HT-29 (cell line): ENCODE data around the gene TRIM46. TPM values are rescaled to one million over a fixed set of nuclear protein-coding genes. Genes with fewer than 3 reads are reported as not detected.
"Not testable (repeated sequence)": the region's sequence is repeated elsewhere in the genome, so short reads cannot be mapped to it uniquely, and the experiment has no call there.

Experiments
- DNase-seq: peaks from one replicate; pipeline ENCODE4 v3.0.0-alpha.2; 2015; ENCODE audit warnings: low spot score
- total RNA-seq: library from RNA; depleted of rRNA; stranded (reverse); fragments of >200 nt; shearing (Covaris generic); gene quantifications from 2 replicates; pipeline ENCODE4 v1.2.3, GENCODE V29; 2014

TRIM46 gene
- total RNA-seq, 1 experiment from 2014 or later, result not detected

- peak; percentile 26 for DNase-seq
Observed at GRCh38 chr1:155136748-155137147, 36.9 kb upstream of the TRIM46 start.

DNA sequence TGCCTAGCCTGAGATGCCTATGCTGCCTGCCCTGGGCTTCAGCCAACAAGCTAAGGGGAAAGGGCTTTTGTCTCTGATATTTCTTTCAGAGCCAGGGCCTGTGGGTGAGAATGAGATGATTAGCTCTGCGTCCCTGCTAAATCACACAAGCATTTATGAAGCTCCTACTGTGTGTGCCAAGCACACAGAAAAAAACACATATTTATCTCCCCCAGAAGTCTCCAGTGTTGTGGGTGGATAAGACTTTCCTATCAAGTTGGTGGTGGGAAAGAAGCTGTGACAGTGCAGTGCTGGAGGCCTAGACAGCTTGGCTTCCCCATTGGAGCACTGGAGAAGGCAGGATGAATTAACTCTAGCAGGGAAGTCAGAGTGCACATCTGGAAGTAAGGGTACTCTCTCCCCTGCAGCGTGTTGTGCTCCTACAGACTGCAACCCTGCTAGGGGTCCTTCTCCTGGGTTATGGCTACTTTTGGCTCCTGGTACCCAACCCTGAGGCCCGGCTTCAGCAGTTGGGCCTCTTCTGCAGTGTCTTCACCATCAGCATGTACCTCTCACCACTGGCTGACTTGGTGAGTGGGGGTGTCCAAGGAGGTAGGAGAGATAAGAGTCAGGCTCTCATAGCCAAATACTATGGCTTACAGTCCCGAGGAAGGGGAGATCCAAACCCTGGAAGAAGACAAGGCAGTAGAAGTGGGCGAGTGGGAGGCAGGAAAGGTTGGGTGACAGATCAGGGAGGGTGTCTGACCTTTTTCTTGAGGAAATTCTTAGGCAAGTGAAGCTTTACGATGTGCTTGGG lies 36.3 kb upstream of the TRIM46 start:
- DNase-seq, result no peak

- DNase-seq, result peak; percentile 88
Observed at GRCh38 chr1:155139895-155140629, 33.6 kb upstream of the TRIM46 start, which contains the start of gene DPM3. TSS of gene DPM3 (minus strand) at chr1:155140531. CDS start at chr1:155140240, 291 bp downstream.

- no peak for DNase-seq
Observed at GRCh38 chr1:155140630-155140953, 33.1 kb upstream of the TRIM46 start.

DNA sequence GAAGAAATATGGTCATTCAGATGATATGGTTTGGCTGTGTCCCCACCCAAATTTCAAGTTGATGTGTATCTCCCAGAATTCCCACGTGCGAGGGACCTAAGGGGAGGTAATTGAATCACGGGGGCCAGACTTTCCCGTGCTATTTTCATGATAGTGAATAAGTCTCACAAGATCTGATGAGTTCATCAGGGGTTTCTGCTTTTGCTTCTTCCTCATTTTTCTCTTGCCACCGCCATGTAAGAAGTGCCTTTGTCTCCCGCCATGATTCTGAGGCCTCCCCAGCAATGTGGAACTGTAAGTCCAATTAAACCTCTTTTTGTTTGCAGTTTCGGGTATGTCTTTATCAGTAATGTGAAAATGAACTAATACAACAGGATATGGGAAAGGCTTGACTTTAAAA lies 31.9 kb upstream of the TRIM46 start:
- DNase-seq, result no peak

DNA sequence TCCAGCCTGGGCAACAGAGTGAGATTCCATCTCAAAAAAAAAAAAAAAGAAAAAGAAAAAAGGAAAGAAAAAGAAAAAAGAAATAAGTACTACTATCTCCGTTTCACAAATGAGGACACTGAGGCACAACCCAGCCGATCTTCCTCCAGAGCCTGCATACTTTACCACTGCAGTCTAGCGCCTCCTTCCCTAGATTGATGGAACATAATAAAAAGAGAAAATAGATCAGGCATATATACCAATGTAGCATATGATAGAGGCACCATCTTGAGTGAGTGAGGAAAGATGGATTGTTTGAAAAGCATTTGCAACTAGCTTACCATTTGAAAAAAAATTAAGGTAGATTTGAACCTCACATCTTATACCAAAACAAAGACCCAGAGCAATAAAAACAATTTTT lies 28.2 kb upstream of the TRIM46 start:
- DNase-seq, result no peak

DNA sequence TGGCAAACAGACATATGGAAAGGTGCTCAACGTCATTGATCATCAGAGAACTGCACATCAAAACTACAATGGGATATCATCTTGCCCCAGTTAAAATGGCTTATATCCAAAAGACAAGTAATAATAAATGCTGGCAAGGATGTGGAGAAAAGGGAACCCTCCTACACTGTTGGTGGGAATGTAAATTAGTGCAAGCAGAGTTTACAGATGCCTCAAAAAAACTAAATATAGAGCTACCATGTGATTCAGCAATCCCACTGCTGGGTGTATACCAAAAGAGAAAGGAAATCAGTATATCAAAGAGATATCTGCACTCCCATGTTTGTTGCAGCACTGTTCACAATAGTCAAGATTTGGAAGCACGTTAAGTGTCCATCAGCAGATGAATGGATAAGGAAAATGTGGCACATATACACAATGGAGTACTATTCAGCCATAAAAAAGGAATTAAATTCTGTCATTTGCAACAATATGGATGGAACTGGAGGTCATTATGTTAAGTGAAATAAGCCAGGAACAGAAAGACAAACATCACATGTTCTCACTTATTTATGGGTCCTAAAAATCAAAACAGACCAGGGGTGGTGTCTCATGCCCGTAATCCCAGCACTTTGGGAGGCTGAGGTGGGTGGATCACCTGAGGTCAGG lies 17.5 kb upstream of the TRIM46 start:
- DNase-seq, result not testable (repeated sequence)

GRCh38 chr1:155158991-155159390 lies 14.7 kb upstream of the TRIM46 start:
- DNase-seq, result no peak

DNA sequence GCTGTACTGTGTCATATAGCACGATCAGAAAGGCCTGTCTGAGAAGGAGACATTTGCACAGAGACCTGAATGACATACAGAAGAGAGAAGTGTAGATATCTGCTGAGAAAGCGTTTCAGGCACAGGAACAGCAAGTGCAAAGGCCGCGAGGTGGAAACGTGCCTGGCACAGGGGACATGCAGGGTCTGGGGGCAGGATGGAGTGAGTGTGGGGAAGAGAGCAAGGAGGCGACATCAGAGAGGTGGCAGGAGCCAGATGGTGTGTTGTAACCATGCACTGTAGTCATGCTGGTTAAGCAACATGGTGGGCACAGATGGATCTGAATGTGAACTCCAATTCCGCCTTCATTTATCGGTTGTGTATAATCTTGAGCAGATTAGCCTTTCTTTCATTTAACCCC lies 13.5 kb upstream of the TRIM46 start:
- no peak for DNase-seq

DNA sequence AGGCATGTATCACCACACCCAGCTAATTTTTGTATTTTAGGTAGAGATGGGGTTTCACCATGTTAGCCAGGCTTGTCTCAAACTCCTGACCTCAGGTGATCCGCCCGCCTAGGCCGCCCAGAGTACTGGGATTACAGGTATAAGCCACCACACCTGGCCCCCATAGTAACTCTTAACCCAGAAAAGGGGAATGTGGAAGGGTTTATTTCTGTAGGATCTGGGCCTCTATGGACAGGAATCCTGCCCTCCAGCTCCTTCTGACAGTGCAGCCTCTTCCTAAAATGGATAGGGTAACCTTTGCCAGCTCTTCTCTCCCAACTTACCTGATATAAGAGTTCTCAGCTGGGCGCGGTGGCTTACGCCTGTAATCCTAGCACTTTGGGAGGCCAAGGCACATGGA lies 11.0 kb upstream of the TRIM46 start:
- DNase-seq, result not testable (repeated sequence)

- DNase-seq, result not testable (repeated sequence)
Observed at GRCh38 chr1:155163785-155164184, 9.9 kb upstream of the TRIM46 start.

- DNase-seq, result not testable (repeated sequence)
Observed at GRCh38 chr1:155164625-155165024, 9.0 kb upstream of the TRIM46 start.

DNA sequence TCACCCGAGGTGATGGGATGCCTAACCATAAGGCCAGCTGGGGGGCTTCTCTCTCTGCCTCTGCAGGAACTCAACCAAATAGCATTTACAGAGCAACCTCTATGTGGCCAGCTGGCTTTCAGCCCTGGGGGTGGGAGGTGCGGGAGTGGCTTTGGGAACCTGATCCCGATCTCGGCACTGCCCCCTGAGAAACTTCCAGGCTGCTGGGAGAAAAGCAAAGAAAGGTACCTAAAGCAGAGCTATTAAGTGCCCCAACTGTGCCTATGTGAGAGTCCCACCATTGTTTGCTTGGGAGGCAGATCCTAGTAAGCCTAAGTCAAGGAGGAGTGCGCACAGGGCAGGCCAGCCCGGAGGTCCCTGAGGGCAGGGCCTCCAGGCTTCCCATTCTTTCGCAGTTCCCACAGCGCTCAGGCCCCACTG lies 7.6 kb upstream of the TRIM46 start:
- DNase-seq, result no peak

GRCh38 chr1:155166471-155167165 lies 7.0 kb upstream of the TRIM46 start:
- no peak for DNase-seq

DNA sequence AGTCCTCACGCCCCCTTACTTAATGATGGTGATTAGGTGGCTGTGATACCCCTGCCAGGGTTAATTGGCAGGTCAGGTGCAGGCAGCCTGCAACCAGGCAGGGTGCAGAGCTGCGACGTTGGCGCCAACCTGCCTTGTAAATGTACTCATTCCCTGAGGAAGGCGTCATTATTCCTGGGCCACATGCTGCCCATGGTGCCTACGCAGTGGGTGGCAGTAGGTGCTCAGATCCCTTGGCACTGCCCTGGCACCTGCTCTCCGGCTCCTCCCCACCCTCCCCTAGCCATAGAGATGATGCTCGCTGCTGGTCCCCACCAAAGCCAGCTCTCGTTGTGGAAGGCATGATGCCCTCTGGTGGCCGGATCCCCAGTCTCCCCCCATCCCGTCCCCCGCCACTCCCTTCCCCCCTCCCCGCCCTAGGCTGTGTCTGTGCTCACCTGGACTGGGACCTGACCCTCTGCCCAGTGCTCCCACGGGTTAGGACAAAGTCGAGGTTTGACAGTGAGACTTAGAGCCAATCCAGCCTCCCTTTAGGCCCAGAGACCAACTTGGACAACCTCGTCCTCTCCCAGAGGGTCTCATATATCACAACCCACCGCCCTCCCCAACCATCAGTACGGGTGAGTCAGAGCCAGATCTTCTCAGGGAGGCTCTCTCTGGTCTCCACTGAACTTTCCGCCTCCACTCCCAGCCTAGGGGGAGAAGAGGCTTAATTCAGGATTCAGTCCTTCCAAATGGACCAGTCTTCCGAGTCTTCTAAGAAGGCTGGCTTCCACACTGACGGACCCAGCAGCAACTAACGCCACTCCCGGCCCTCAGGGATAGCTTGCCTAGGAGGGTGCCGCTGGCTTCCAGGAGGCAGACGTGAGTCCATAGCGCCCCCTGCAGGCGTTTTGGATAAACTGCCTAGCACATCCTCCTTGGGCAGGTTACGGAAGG lies 6.2 kb upstream of the TRIM46 start:
- DNase-seq, result peak; percentile 95

- not testable (repeated sequence) for DNase-seq
Observed at GRCh38 chr1:155168105-155168445, 5.6 kb upstream of the TRIM46 start.

DNA sequence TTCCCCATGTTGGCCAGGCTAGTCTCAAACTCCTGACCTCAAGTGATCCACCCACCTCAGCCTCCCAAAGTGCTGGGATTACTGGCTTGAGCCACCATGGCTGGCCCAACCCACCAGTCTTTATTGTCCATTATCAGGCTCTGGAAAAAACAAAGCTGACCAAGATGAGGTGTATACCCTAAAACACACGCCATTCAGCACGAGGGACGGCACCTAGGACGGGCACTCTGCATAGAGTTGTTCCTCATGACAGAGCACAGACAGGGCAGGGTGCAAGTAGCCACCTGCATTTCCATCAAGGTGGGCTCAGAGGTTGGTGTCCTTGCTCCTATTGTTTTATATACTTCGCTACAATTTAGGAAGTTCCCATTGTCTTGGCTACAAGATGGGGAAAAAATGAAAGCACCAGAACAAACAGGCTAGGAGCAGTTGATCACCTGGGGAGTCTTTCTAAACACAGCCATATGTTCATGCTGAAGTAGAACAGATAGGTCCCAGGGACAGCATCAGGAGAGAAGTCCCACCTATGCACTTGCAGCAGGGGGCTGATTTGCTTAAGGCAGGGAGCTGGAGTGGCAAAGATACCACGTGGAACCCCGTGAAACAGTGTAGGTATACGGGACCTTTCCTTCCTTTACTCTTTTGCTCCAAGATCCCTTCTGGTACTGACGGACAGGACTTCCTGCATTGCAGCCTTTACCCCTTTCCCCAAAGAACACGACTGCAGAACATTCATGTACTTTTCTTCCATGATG lies 5.0 kb upstream of the TRIM46 start:
- DNase-seq, result no peak

DNA sequence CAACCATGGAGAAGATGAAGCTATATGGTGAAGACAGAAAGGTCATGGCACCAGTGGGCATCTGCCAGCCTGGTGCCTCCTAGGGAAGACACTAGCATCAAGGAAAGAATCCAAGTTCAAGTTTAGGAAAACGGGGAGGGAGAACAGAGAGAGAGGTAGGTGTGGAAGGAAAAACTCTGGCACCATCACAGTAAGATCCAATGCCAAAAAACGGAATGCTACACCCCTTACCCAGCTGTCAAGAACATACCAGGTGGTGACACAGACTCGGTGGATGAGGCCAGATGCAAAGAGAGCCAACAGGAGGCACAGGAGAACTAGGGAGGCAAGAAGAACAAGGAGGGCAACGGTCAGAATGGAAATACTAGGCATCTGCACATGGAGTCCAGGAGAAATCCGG lies 4.1 kb upstream of the TRIM46 start:
- DNase-seq, result no peak

DNA sequence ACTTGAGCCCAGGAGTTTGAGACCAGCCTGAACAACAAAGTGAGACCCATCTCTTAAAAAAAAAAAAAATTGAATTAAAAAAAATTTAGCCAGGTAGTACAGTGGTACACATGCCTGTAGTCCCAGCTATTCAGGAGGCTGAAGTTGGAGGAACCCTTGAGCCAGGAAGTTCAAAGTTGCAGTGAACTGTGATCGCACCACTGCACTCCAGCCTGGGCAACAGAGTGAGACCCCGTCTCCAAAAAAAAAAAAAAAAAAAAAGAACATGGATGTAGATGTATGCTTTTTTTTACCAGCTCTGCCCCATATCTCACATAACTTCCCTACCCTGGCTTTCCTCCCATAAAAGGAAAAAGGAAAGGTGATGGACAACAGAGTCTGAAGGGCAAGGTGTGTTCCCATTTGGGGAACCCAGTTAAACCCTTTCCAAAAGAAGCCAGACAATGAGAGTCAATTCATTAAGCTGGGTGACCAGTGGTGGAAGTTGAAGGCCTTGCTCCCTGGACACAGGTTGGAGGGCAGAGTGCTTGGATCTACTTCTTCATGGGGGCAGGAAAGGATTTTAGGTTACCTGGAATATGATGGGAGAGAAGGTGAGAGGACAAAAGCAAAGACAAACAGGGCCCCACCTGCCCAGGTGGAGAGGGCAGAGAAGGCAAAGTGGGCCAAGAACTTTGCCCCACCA lies 3.4 kb upstream of the TRIM46 start:
- no peak for DNase-seq

- no peak for DNase-seq
Observed at GRCh38 chr1:155170806-155171205, 2.8 kb upstream of the TRIM46 start.
